Peyer's patch (tissue), 4 donors: Measurements from ENCODE around the gene SH3RF1.

Source experiments
- CTCF ChIP-seq, 6 experiments: fragments of 450-650 bp in 4 of 6; fragments of 200-600 bp in 2 of 6; sonication (generic) in 1 of 6; IDR thresholded peaks; one replicate each; pipeline ENCODE4 v1.5.1; 2017 to 2019; ENCODE audit warnings: antibody characterized with exemption in 6 of 6, mild to moderate bottlenecking in 3 of 6, moderate library complexity in 1 of 6
- POLR2A ChIP-seq, 2 donors: fragments of 450-650 bp; IDR thresholded peaks; one replicate each; pipeline ENCODE4 v1.5.1; 2017; ENCODE audit warnings: antibody characterized with exemption in 2 of 2, mild to moderate bottlenecking in 2 of 2, moderate library complexity in 2 of 2

GRCh38 chr4:169274033-169274432, 3.3 kb upstream of the SH3RF1 start:
- TF ChIP-seq CTCF (IDR thresholded peaks at IDR 0.05), result no peak
- no peak for TF ChIP-seq POLR2A (IDR thresholded peaks at IDR 0.05)
